Activated naive CD4-positive, alpha-beta T cell treated with Interleukin-2 at 50 U/mL for 16 hours (primary cell): ENCODE data around the gene PCNX2.

Experiments
- DNase-seq: peaks from one replicate; pipeline ENCODE4 v3.0.0-alpha.2; 2020

The PCNX2 gene

GRCh38 chr1:233313434-233314155 is 18.1 kb upstream of the PCNX2 start:
- no peak for DNase-seq

GRCh38 chr1:233304489-233305102 is 9.1 kb upstream of the PCNX2 start:
- DNase-seq, result no peak

- DNase-seq, result no peak
Measured at GRCh38 chr1:233300326-233300725, 4.8 kb upstream of the PCNX2 start.

GRCh38 chr1:233299450-233299849 is 3.9 kb upstream of the PCNX2 start:
- no peak for DNase-seq

GRCh38 chr1:233295975-233296322 is 424 bp upstream of the PCNX2 start:
- no peak for DNase-seq

- peak; percentile 55 for DNase-seq
Measured at GRCh38 chr1:233294913-233295236, 650 bp downstream of the PCNX2 start.

GRCh38 chr1:233293556-233294446 is 1.7 kb downstream of the PCNX2 start:
- DNase-seq, result no peak

- no peak for DNase-seq
Measured at GRCh38 chr1:233290396-233291034, 5.0 kb downstream of the PCNX2 start.

- DNase-seq, result no peak
Measured at GRCh38 chr1:233289676-233290075, 5.8 kb downstream of the PCNX2 start.

GRCh38 chr1:233282582-233282886 is 13.0 kb downstream of the PCNX2 start:
- DNase-seq, result no peak

- DNase-seq, result peak; percentile 22
Measured at GRCh38 chr1:233281711-233282581, 13.6 kb downstream of the PCNX2 start.

- no peak for DNase-seq
Measured at GRCh38 chr1:233279971-233280370, 15.6 kb downstream of the PCNX2 start.

- no peak for DNase-seq
Measured at GRCh38 chr1:233278631-233279030, 16.9 kb downstream of the PCNX2 start.

GRCh38 chr1:233277637-233278606 is 17.6 kb downstream of the PCNX2 start:
- no peak for DNase-seq

- no peak for DNase-seq
Measured at GRCh38 chr1:233269656-233270055, 25.9 kb downstream of the PCNX2 start.

- DNase-seq, result no peak
Measured at GRCh38 chr1:233268389-233269022, 27.0 kb downstream of the PCNX2 start.

- DNase-seq, result no peak
Measured at GRCh38 chr1:233261695-233262094, 33.8 kb downstream of the PCNX2 start.

GRCh38 chr1:233261206-233261605 is 34.3 kb downstream of the PCNX2 start:
- no peak for DNase-seq

- DNase-seq, result no peak
Measured at GRCh38 chr1:233257786-233258185, 37.7 kb downstream of the PCNX2 start.

GRCh38 chr1:233256789-233257188 is 38.7 kb downstream of the PCNX2 start:
- no peak for DNase-seq

- DNase-seq, result no peak
Measured at GRCh38 chr1:233256191-233256590, 39.3 kb downstream of the PCNX2 start.
